ENCODE measurements around the gene ATRNL1.

GRCh38 chr10:115051216-115051615, 41.9 kb upstream of the ATRNL1 start:
- TF ChIP-seq CREB1 (CRISPR knock-in tag; IDR thresholded peaks at IDR 0.05; ENCODE audit: low read depth) (no peak), CTCF (conservative IDR thresholded peaks at IDR 0.05; ENCODE audit: low read depth in 2 of 2) (no peak), EZH2 (IDR thresholded peaks at IDR 0.05; ENCODE audit: low read depth, unreplicated experiment) (no peak)

Data from GM23338 (cell line).